GM19452 (cell line): ENCODE data around the gene BCAM.

Source experiments
- ATAC-seq: cut with Tn5 transposase; IDR thresholded peaks from one replicate; pipeline ENCODE4 v1.9.1; 2021; ENCODE audit not compliant: unreplicated experiment

Gene BCAM

GRCh38 chr19:44789943-44790483 is 18.9 kb upstream of the BCAM start:
- ATAC-seq = no peak

GRCh38 chr19:44792281-44792680 is 16.6 kb upstream of the BCAM start:
- no peak for ATAC-seq

GRCh38 chr19:44794610-44795009 is 14.3 kb upstream of the BCAM start:
- no peak for ATAC-seq

GRCh38 chr19:44795398-44795987 is 13.4 kb upstream of the BCAM start:
- no peak for ATAC-seq

GRCh38 chr19:44796701-44797115 is 12.2 kb upstream of the BCAM start:
- ATAC-seq = no peak

GRCh38 chr19:44799627-44800346 is 9.1 kb upstream of the BCAM start:
- ATAC-seq = no peak

GRCh38 chr19:44800461-44800860 is 8.4 kb upstream of the BCAM start:
- peak; percentile 76 for ATAC-seq

GRCh38 chr19:44803442-44804428 is 5.2 kb upstream of the BCAM start:
- no peak for ATAC-seq

- no peak for ATAC-seq
These were observed 2.6 kb upstream of the BCAM start for GRCh38 chr19:44806291-44806690.

GRCh38 chr19:44807162-44807561 is 1.7 kb upstream of the BCAM start:
- ATAC-seq = no peak

- ATAC-seq = no peak
These were observed 1.0 kb upstream of the BCAM start for GRCh38 chr19:44807652-44808462.

- no peak for ATAC-seq
These were observed 802 bp downstream of the BCAM start for GRCh38 chr19:44809577-44810233.

GRCh38 chr19:44810234-44811121 is 1.6 kb downstream of the BCAM start:
- ATAC-seq = no peak

GRCh38 chr19:44811122-44811419 is 2.2 kb downstream of the BCAM start:
- ATAC-seq = no peak

- no peak for ATAC-seq
These were observed 3.3 kb downstream of the BCAM start for GRCh38 chr19:44812142-44812718.

GRCh38 chr19:44813070-44813840 is 4.4 kb downstream of the BCAM start:
- ATAC-seq = no peak

GRCh38 chr19:44813841-44814470 is 5.1 kb downstream of the BCAM start:
- no peak for ATAC-seq

GRCh38 chr19:44814517-44814916 is 5.6 kb downstream of the BCAM start:
- ATAC-seq = no peak
